Mesothelial cell of epicardium (in vitro differentiated cells): Measurements from ENCODE around the gene ENDOU. TPM values are rescaled to one million over a fixed set of nuclear protein-coding genes. Genes with fewer than 3 reads are reported as not detected.

Experiments
- DNase-seq, 2 experiments: peaks; one replicate each; pipeline ENCODE4 v3.0.0; 2021; ENCODE audit warnings: low spot score in 2 of 2; ENCODE audit not compliant: unreplicated experiment in 2 of 2
- H3K27ac Mint-ChIP-seq: 2 replicates; pipeline ENCODE4 v1.8.0; 2021; ENCODE audit warnings: mixed read lengths
- H3K27me3 Mint-ChIP-seq: 2 replicates; pipeline ENCODE4 v1.8.0; 2021; ENCODE audit warnings: low read depth, mixed read lengths
- H3K36me3 Mint-ChIP-seq: 2 replicates; pipeline ENCODE4 v1.8.0; 2021; ENCODE audit warnings: mixed read lengths
- H3K4me1 Mint-ChIP-seq: 2 replicates; pipeline ENCODE4 v1.8.0; 2021; ENCODE audit warnings: mixed read lengths
- H3K4me3 Mint-ChIP-seq: 2 replicates; pipeline ENCODE4 v1.8.0; 2021; ENCODE audit warnings: mild to moderate bottlenecking, moderate library complexity, mixed read lengths
- H3K9me3 Mint-ChIP-seq: 2 replicates; pipeline ENCODE4 v1.8.0; 2021; ENCODE audit warnings: mixed read lengths
- total RNA-seq: library from RNA; stranded (reverse); gene quantifications from 3 replicates; pipeline ENCODE4 v1.2.1, GENCODE V29; 2021
- TF ChIP-seq, protein P1 (sequence below): fragments of 200-600 bp; sonication (generic); IDR thresholded peaks from one replicate; pipeline ENCODE4 v1.5.0; 2021; ENCODE audit warnings: antibody characterized with exemption; ENCODE audit not compliant: unreplicated experiment

The ENDOU gene, protein sequence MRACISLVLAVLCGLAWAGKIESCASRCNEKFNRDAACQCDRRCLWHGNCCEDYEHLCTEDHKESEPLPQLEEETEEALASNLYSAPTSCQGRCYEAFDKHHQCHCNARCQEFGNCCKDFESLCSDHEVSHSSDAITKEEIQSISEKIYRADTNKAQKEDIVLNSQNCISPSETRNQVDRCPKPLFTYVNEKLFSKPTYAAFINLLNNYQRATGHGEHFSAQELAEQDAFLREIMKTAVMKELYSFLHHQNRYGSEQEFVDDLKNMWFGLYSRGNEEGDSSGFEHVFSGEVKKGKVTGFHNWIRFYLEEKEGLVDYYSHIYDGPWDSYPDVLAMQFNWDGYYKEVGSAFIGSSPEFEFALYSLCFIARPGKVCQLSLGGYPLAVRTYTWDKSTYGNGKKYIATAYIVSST
- total RNA-seq: 0.11 to 0.51 TPM (median 0.29 TPM) in 3 replicates

DNA sequence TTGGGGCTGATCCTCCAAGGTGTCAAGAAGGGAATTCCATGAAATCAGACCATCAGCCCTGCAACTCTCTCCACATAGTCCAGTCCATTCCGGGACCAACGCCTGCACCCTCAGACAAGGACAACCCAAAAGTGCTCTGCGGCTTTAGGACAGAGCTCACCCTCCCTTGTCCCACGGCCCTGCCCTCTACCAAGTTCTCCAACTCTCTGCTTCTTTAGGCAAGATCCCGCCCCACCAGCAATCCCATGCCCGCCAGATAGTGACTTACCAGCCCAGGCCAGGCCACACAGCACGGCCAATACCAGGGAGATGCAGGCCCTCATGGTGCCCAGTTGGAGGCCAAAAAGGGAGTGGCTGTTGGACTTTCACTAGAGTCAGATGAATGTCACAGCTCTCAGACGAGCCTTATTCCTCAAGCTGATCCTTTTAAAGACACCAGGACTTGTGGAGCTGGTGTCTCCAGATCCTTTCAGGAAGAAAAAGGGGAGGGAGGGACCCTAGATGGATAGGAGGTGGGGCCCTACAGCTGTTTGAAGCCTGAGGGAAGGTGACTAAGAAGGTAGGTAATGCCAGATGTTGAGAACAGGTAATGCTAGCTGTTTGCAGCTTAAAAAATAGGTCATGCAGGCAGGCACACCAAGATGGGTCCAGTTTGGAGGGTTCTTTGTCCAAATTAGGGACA, at the start of gene ENDOU:
TSS of gene ENDOU (minus strand) at position 400 of the 682 bp plus-strand sequence. CDS start at position 323, 77 bp downstream.
- Mint-ChIP-seq H3K27me3 (no peaks in the 10 kb centered on the region), H3K4me1 (peaks cover 47% of the 10 kb centered on the region), H3K4me3 (no peak within 1 kb of the TSS), H3K9me3 (no peaks in the 10 kb centered on the region), H3K36me3 (no peaks in the 10 kb centered on the region), H3K27ac (peak within 1 kb of the TSS; percentile 57)
- DNase-seq: no peak
- TF ChIP-seq, protein P1, sequence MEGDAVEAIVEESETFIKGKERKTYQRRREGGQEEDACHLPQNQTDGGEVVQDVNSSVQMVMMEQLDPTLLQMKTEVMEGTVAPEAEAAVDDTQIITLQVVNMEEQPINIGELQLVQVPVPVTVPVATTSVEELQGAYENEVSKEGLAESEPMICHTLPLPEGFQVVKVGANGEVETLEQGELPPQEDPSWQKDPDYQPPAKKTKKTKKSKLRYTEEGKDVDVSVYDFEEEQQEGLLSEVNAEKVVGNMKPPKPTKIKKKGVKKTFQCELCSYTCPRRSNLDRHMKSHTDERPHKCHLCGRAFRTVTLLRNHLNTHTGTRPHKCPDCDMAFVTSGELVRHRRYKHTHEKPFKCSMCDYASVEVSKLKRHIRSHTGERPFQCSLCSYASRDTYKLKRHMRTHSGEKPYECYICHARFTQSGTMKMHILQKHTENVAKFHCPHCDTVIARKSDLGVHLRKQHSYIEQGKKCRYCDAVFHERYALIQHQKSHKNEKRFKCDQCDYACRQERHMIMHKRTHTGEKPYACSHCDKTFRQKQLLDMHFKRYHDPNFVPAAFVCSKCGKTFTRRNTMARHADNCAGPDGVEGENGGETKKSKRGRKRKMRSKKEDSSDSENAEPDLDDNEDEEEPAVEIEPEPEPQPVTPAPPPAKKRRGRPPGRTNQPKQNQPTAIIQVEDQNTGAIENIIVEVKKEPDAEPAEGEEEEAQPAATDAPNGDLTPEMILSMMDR: no peak

DNA sequence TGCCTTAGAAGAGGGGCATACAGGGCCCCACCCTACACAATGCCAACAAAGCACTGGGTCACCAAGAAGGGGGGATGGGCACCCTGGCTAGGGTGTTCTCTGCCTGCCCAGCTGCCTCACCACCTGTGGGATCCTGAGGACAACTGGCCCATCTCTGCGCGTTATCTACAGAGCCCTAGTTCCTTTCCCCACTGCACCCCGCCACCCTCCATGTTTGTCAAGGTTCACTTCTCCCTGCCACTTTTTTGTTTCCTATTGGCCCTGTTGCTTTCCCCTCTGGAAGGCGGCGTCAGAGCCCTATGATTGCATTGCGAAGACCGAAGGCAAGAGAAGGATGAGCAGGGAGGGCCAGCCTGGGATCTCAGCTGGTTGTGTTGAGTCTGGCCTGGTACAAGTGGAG, 49.4 kb upstream of the ENDOU start:
- TF ChIP-seq, protein P1: no peak
- no peaks in the 10 kb centered on the region for H3K27me3 Mint-ChIP-seq
- peak overlapping the region; percentile 88 for H3K4me3 Mint-ChIP-seq
- peaks cover 51% of the 10 kb centered on the region for H3K4me1 Mint-ChIP-seq
- H3K36me3 Mint-ChIP-seq: no peaks in the 10 kb centered on the region
- H3K9me3 Mint-ChIP-seq: no peaks in the 10 kb centered on the region
- H3K27ac Mint-ChIP-seq: no peak overlapping the region
- no peak for DNase-seq

DNA sequence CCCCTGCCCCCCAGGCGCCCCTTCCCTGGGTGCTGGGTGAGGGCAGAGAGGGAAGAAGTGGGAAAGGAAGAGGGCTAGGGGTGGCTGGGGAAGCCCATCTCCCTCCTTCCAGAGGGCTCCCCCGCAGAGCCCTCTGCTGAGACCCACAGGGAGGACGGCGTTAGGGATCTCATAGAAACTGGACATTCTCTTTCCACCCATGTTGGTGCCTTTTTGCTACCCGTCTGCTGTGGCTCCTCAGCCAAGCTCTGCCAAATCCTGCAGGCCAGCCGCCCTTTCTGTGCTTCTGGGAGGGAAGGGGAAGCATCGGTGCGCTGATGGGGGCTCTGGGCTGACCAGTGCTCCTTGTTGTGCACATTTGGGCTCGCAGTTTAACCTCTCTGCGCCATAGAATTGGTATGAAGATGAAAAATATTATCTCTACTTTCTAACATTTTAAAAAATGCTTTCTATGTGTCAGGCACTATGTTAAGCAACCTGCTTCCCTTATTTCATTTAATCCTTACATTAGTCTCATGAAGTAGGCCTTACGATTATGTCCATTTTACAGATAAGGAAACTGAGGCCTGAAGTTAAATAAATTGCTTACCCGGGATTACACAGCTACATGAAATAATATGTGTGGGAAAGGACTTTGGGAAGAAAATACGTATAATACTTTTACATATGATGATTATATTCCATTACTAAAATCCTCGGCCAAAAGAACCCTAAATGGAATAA, 48.7 kb upstream of the ENDOU start:
- H3K36me3 Mint-ChIP-seq: no peaks in the 10 kb centered on the region
- peak overlapping the region; percentile 86 for H3K27ac Mint-ChIP-seq
- no peak for DNase-seq
- H3K9me3 Mint-ChIP-seq: no peaks in the 10 kb centered on the region
- H3K27me3 Mint-ChIP-seq: no peaks in the 10 kb centered on the region
- peaks cover 47% of the 10 kb centered on the region for H3K4me1 Mint-ChIP-seq
- TF ChIP-seq, protein P1: no peak
- peak overlapping the region; percentile 88 for H3K4me3 Mint-ChIP-seq

DNA sequence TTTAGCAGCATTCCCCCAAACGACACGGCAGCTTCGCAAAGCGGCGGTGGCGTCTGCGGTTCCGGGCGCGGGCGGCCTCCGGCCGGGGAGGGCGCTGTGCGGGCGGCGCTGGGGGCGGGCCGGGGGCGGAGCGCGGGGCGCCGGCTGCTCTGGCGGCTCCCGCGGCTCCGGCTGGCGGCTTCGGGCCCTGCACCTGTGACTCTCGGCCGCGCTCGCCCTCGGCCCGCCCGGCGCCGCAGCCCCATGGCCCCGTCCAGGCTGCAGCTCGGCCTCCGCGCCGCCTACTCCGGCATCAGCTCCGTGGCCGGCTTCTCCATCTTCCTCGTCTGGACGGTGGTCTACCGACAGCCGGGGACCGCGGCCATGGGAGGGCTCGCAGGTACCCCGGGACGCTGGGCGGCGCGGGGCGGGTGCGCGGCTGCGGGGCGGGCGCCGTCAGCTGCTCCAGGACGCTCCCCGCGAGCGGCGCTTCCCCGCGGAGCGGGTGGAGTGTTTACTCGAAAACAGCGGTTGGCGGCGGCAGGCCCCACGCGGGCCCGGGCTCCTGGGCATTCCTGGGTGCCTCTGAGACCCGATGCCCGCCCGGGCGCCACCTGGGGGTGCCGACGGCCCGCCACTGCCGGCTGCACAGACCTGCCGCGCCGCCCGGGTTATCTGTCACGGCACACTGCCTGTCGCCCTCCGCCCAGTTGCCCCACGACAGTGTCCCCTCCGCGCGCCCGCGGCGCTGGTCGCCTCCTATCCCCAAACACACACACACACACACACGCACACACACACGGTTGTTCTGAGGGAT, 48.0 kb upstream of the ENDOU start, which contains the start of gene SLC48A1:
TSS of gene SLC48A1 (plus strand) at position 177 of the 796 bp plus-strand sequence. CDS start at position 244, 67 bp downstream.
- H3K9me3 Mint-ChIP-seq: no peaks in the 10 kb centered on the region
- H3K27ac Mint-ChIP-seq: peak within 1 kb of the TSS; percentile 94
- no peaks in the 10 kb centered on the region for H3K36me3 Mint-ChIP-seq
- H3K4me3 Mint-ChIP-seq: peak within 1 kb of the TSS; percentile 88
- H3K27me3 Mint-ChIP-seq: no peaks in the 10 kb centered on the region
- DNase-seq: peak; percentile 73 to 83
- TF ChIP-seq, protein P1: peak; percentile 28
- peaks cover 43% of the 10 kb centered on the region for H3K4me1 Mint-ChIP-seq

DNA sequence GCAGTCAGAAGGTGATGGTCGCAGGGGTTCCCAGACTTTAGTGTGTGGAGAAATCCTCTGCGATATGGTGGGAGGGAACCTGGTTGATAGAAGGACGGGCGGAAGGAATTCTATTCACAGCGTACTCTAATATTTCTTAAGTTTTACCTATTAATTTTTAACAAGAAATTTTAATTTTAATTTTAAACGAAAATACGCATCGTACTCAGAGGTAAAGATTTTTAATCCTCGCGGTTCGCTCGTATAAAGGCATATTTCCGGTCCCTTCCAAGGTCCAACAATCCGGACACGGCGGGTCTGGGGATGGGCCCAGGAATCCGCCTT, 47.4 kb upstream of the ENDOU start:
- TF ChIP-seq, protein P1: no peak
- H3K27ac Mint-ChIP-seq: peak overlapping the region; percentile 94
- H3K27me3 Mint-ChIP-seq: no peaks in the 10 kb centered on the region
- DNase-seq: no peak
- no peaks in the 10 kb centered on the region for H3K36me3 Mint-ChIP-seq
- peaks cover 40% of the 10 kb centered on the region for H3K4me1 Mint-ChIP-seq
- H3K9me3 Mint-ChIP-seq: no peaks in the 10 kb centered on the region
- peak overlapping the region; percentile 79 for H3K4me3 Mint-ChIP-seq
